SU-DHL-6 (cell line): ENCODE data around the gene SKA2.

Experiments used
- H2AFZ ChIP-seq: fragments of 200-600 bp; sonication (generic); 2 replicates; pipeline ENCODE4 v1.6.1; 2014; ENCODE audit warnings: low read depth, mild to moderate bottlenecking, moderate library complexity, mixed read lengths, antibody characterized with exemption, low read length; ENCODE audit not compliant: severe bottlenecking
- H3F3A ChIP-seq: fragments of 200-600 bp; shearing (Covaris generic); 2 replicates; pipeline ENCODE4 v1.6.0; 2016; ENCODE audit warnings: antibody characterized with exemption, mild to moderate bottlenecking; ENCODE audit not compliant: insufficient read depth
- H3K27ac ChIP-seq: fragments of 200-600 bp; sonication (generic); 2 replicates; pipeline ENCODE4 v1.5.1; 2016; ENCODE audit warnings: low read depth, mild to moderate bottlenecking, low read length, moderate library complexity, mixed read lengths
- H3K27me3 ChIP-seq: fragments of 200-600 bp; sonication (generic), shearing (Covaris generic); 2 replicates; pipeline ENCODE4 v1.6.0; 2014; ENCODE audit warnings: mild to moderate bottlenecking, low read length
- H3K36me3 ChIP-seq: fragments of 200-600 bp; sonication (generic); 2 replicates; pipeline ENCODE4 v1.6.1; 2014; ENCODE audit warnings: mild to moderate bottlenecking, low read length, mixed read lengths
- H3K4me2 ChIP-seq: fragments of 300-600, 200-600 bp; shearing (Covaris generic), sonication (generic); 2 replicates; pipeline ENCODE4 v1.6.0; 2014; ENCODE audit warnings: low read length, low read depth, mild to moderate bottlenecking; ENCODE audit not compliant: poor library complexity, severe bottlenecking
- H3K4me3 ChIP-seq: fragments of 200-600 bp; sonication (generic); 2 replicates; pipeline ENCODE4 v1.5.1; 2014; ENCODE audit warnings: antibody characterized with exemption, low read length, mild to moderate bottlenecking, mixed read lengths; ENCODE audit not compliant: insufficient read depth, poor library complexity, severe bottlenecking
- H3K79me2 ChIP-seq: fragments of 200-600 bp; sonication (generic); 2 replicates; pipeline ENCODE4 v1.6.1; 2014; ENCODE audit warnings: mild to moderate bottlenecking, low read length, moderate library complexity; ENCODE audit not compliant: insufficient read depth
- H3K9ac ChIP-seq: fragments of 200-600 bp; sonication (generic); 2 replicates; pipeline ENCODE4 v1.7.0; 2014; ENCODE audit warnings: mild to moderate bottlenecking, low read length
- H3K9me2 ChIP-seq: fragments of 200-600 bp; sonication (generic); replicated peaks from 2 replicates; pipeline ENCODE4 v1.6.1; 2014; ENCODE audit warnings: low read length; ENCODE audit not compliant: insufficient read depth
- H3K9me3 ChIP-seq: fragments of 200-600 bp; sonication (generic); 2 replicates; pipeline ENCODE4 v1.6.1; 2014; ENCODE audit warnings: low read length, mixed read lengths; ENCODE audit not compliant: insufficient read depth
- H4K20me1 ChIP-seq: fragments of 200-600 bp; sonication (generic); 2 replicates; pipeline ENCODE4 v1.6.1; 2014; ENCODE audit warnings: low read depth, mild to moderate bottlenecking, antibody characterized with exemption, low read length, moderate library complexity, mixed read lengths
- EZH2phosphoT487 ChIP-seq: fragments of 200-600 bp; sonication (generic), shearing (Covaris generic); conservative IDR thresholded peaks from 2 replicates; pipeline ENCODE4 v1.6.1; 2018; ENCODE audit warnings: mild to moderate bottlenecking, antibody characterized with exemption, low read length, moderate library complexity, mixed read lengths
- TF ChIP-seq, protein P1 (sequence below): fragments of 200-600 bp; sonication (generic); IDR thresholded peaks from one replicate; pipeline ENCODE4 v1.5.1; 2017; ENCODE audit warnings: antibody characterized with exemption, mild to moderate bottlenecking, low read length, moderate library complexity; ENCODE audit not compliant: insufficient read depth, poor library complexity, severe bottlenecking

SKA2 gene

DNA sequence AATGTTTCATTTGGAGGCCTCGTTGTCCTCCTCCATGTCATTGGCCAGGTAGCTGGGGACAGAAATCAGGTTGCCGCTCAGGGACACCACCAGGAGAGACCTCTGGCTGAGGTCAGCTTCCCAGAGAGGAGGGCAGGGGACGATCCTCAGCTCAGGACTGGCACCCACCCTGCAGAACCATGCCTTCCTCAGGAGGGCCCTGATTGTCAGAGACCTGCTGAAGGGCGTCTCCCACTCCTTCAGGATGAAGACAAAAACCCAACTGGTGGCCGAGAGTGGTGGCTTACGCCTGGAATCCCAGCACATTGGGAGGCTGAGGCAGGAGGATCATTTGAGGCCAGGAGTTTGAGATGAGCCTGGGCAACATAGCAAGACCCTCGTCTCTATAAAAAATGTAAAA is 20.1 kb upstream of the SKA2 start:
- Histone ChIP-seq H3K4me3 (no peak overlapping the region), H3K79me2 (0 out of 2 replicates have a peak, but pooled peaks cover 8% of the 10 kb centered on the region), H4K20me1 (no peaks in the 10 kb centered on the region), H3K27me3 (no peaks in the 10 kb centered on the region), H3K9me2 (no peaks in the 10 kb centered on the region), H3K27ac (no peak overlapping the region), H3F3A (no peaks in the 10 kb centered on the region), H3K36me3 (peaks cover 12% of the 10 kb centered on the region; the same call in 1 of the 2 replicates), H3K9me3 (no peaks in the 10 kb centered on the region), H3K4me2 (no peak overlapping the region), H3K9ac (no peak overlapping the region), H2AFZ (no peak overlapping the region)
- TF ChIP-seq, protein P1, sequence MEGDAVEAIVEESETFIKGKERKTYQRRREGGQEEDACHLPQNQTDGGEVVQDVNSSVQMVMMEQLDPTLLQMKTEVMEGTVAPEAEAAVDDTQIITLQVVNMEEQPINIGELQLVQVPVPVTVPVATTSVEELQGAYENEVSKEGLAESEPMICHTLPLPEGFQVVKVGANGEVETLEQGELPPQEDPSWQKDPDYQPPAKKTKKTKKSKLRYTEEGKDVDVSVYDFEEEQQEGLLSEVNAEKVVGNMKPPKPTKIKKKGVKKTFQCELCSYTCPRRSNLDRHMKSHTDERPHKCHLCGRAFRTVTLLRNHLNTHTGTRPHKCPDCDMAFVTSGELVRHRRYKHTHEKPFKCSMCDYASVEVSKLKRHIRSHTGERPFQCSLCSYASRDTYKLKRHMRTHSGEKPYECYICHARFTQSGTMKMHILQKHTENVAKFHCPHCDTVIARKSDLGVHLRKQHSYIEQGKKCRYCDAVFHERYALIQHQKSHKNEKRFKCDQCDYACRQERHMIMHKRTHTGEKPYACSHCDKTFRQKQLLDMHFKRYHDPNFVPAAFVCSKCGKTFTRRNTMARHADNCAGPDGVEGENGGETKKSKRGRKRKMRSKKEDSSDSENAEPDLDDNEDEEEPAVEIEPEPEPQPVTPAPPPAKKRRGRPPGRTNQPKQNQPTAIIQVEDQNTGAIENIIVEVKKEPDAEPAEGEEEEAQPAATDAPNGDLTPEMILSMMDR, result no peak
- no peak for TF ChIP-seq EZH2phosphoT487

DNA sequence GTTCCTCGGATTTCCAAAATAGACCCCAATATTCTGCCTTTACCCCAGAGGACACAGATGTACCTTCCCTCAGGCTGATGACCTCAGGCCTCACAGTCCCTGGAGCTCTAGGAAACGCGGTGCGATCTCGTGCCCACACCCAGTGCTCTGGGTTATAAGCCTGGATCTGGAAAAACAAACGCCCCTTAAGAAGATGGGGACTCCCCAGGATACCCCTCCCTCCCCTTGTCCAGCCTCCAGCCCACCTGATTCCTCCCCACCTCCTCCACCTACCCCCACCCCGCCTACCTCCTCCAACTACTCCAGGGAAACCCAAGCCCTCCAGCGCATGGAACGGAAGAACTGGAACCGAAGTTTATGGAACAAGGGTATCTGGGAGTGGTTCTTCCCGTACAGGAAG is 19.7 kb upstream of the SKA2 start:
- H3K9ac ChIP-seq, result no peak overlapping the region
- H2AFZ ChIP-seq, result no peak overlapping the region
- TF ChIP-seq, protein P1, result no peak
- TF ChIP-seq EZH2phosphoT487, result no peak
- 0 out of 2 replicates have a peak, but pooled peaks cover 12% of the 10 kb centered on the region for H3K79me2 ChIP-seq
- H3K36me3 ChIP-seq, result peaks cover 16% of the 10 kb centered on the region; the same call in 1 of the 2 replicates
- no peaks in the 10 kb centered on the region for H3K9me2 ChIP-seq
- H3K4me2 ChIP-seq, result no peak overlapping the region
- no peak overlapping the region for H3K4me3 ChIP-seq
- H4K20me1 ChIP-seq, result no peaks in the 10 kb centered on the region
- H3F3A ChIP-seq, result no peaks in the 10 kb centered on the region
- no peaks in the 10 kb centered on the region for H3K9me3 ChIP-seq
- H3K27ac ChIP-seq, result no peak overlapping the region
- H3K27me3 ChIP-seq, result no peaks in the 10 kb centered on the region

DNA sequence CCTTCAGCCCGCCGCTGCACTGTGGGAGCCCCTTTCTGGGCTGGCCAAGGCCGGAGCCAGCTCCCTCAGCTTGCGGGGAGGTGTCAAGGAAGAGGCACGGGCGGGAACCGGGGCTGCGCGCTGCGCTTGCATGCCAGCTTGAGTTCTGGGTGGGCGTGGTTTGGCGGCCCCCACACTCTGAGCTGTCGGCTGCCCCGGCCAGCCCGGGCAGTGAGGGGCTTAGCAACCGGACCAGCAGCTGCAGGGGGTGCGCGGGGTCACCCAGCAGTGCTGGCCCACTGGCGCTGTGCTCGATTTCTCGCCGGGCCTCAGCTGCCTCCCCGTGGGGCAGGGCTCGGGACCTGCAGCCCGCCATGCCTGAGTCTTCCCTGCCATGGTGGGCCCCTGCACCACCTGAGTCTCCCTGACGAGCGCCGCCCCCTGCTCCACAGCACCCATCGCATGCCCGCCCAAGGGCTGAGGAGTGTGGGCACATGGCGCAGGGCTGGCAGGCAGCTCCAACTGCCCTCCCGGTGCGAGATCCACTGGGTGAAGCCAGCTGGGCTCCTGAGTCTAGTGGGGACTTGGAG is 17.5 kb upstream of the SKA2 start:
- Histone ChIP-seq H3K27me3 (no peaks in the 10 kb centered on the region), H3K9ac (no peak overlapping the region), H3F3A (no peaks in the 10 kb centered on the region), H3K4me2 (no peak overlapping the region), H3K9me2 (no peaks in the 10 kb centered on the region), H3K36me3 (peaks cover 21% of the 10 kb centered on the region; the same call in 1 of the 2 replicates), H4K20me1 (peaks cover 3% of the 10 kb centered on the region; the same call in 1 of the 2 replicates), H3K9me3 (no peaks in the 10 kb centered on the region), H3K27ac (no peak overlapping the region), H3K4me3 (no peak overlapping the region), H3K79me2 (peaks cover 30% of the 10 kb centered on the region), H2AFZ (no peak overlapping the region)
- no peak for TF ChIP-seq EZH2phosphoT487
- TF ChIP-seq, protein P1, result no peak
